Neural cell (in vitro differentiated cells): ENCODE data around the gene TSPAN11. TPM values are rescaled to one million over a fixed set of nuclear protein-coding genes. Genes with fewer than 3 reads are reported as not detected.

Experiments
- H2AFZ ChIP-seq: fragments of 200-600, 300-800 bp; sonication (generic), shearing (Covaris generic); 2 replicates; pipeline ENCODE4 v1.6.0; 2014; ENCODE audit warnings: low read depth, mild to moderate bottlenecking, antibody characterized with exemption, low read length, moderate library complexity
- H3F3A ChIP-seq: fragments of 200-600 bp; shearing (Covaris generic); 2 replicates; pipeline ENCODE4 v1.6.1; 2016; ENCODE audit warnings: mild to moderate bottlenecking, moderate library complexity, mixed read lengths, antibody characterized with exemption, low read length; ENCODE audit not compliant: insufficient read depth, poor library complexity, severe bottlenecking
- H3K27ac ChIP-seq: fragments of 200-600, 300-800 bp; sonication (generic), shearing (Covaris generic); 2 replicates; pipeline ENCODE4 v1.5.1; 2014; ENCODE audit warnings: mild to moderate bottlenecking, low read length, moderate library complexity
- H3K27me3 ChIP-seq: fragments of 300-800, 200-600 bp; sonication (generic), shearing (Covaris generic); 2 replicates; pipeline ENCODE4 v1.6.0; 2014; ENCODE audit warnings: mild to moderate bottlenecking, low read depth, low read length, moderate library complexity; ENCODE audit not compliant: insufficient read depth
- H3K36me3 ChIP-seq: fragments of 300-800, 200-600 bp; sonication (generic), shearing (Covaris generic); 2 replicates; pipeline ENCODE4 v1.5.1; 2014; ENCODE audit warnings: mild to moderate bottlenecking, antibody characterized with exemption, low read length, moderate library complexity; ENCODE audit not compliant: insufficient read depth
- H3K4me2 ChIP-seq: fragments of 300-800, 200-600 bp; sonication (generic), shearing (Covaris generic); 2 replicates; pipeline ENCODE4 v1.6.0; 2014; ENCODE audit warnings: mild to moderate bottlenecking, low read length
- H3K4me3 ChIP-seq: fragments of 300-800, 200-600 bp; sonication (generic), shearing (Covaris generic); 2 replicates; pipeline ENCODE4 v1.5.1; 2014; ENCODE audit warnings: mild to moderate bottlenecking, low read length, moderate library complexity
- H3K79me2 ChIP-seq: fragments of 200-600 bp; shearing (Covaris generic); replicated peaks from 2 replicates; pipeline ENCODE4 v1.6.0; 2014; ENCODE audit warnings: mild to moderate bottlenecking, low read length, moderate library complexity; ENCODE audit not compliant: insufficient read depth
- H3K9ac ChIP-seq: fragments of 300-800, 200-600 bp; sonication (generic), shearing (Covaris generic); 2 replicates; pipeline ENCODE4 v1.6.1; 2016; ENCODE audit warnings: mild to moderate bottlenecking, low read length, mixed read lengths
- H3K9me2 ChIP-seq: fragments of 200-600 bp; shearing (Covaris generic); 2 replicates; pipeline ENCODE4 v1.6.1; 2016; ENCODE audit warnings: mild to moderate bottlenecking, low read length, mixed read lengths; ENCODE audit not compliant: insufficient read depth
- H3K9me3 ChIP-seq: fragments of 200-600, 300-800 bp; sonication (generic), shearing (Covaris generic); 2 replicates; pipeline ENCODE4 v1.6.1; 2016; ENCODE audit warnings: mild to moderate bottlenecking, mixed run types, low read length, moderate library complexity, mixed read lengths
- H4K20me1 ChIP-seq: fragments of 200-600 bp; shearing (Covaris generic); 2 replicates; pipeline ENCODE4 v1.6.1; 2016; ENCODE audit warnings: mild to moderate bottlenecking, mixed run types; ENCODE audit not compliant: insufficient read depth
- EP300 ChIP-seq: fragments of 450-650 bp; conservative IDR thresholded peaks from 2 replicates; pipeline ENCODE4 v1.6.1; 2014; ENCODE audit warnings: antibody characterized with exemption, mild to moderate bottlenecking, moderate library complexity; ENCODE audit not compliant: poor library complexity, severe bottlenecking
- EZH2 ChIP-seq: fragments of 200-600, 300-800 bp; shearing (Covaris generic), sonication (generic); IDR thresholded peaks from 2 replicates; pipeline ENCODE4 v1.6.1; 2014; ENCODE audit warnings: antibody characterized with exemption, low read length, borderline replicate concordance, mild to moderate bottlenecking; ENCODE audit not compliant: insufficient read depth, poor library complexity, severe bottlenecking
- MXI1 ChIP-seq: fragments of 450-650 bp; conservative IDR thresholded peaks from 2 replicates; pipeline ENCODE4 v1.6.1; 2014; ENCODE audit warnings: antibody characterized with exemption, mild to moderate bottlenecking; ENCODE audit not compliant: poor library complexity, severe bottlenecking
- POLR2AphosphoS5 ChIP-seq: IDR thresholded peaks from 2 replicates; pipeline ENCODE4 v1.6.1; 2012
- RAD21 ChIP-seq: fragments of 450-650 bp; conservative IDR thresholded peaks from 2 replicates; pipeline ENCODE4 v1.6.1; 2014; ENCODE audit warnings: antibody characterized with exemption, mild to moderate bottlenecking, moderate library complexity
- SMC3 ChIP-seq: fragments of 450-650 bp; conservative IDR thresholded peaks from 2 replicates; pipeline ENCODE4 v1.6.1; 2014; ENCODE audit warnings: antibody characterized with exemption, mild to moderate bottlenecking, moderate library complexity; ENCODE audit not compliant: poor library complexity
- TAF1 ChIP-seq: IDR thresholded peaks from 2 replicates; pipeline ENCODE4 v1.6.1; 2012; ENCODE audit warnings: low read depth
- polyA plus RNA-seq: library from polyadenylated mRNA; depleted of rRNA; stranded (reverse); fragments of >200 nt; gene quantifications from 2 replicates; pipeline ENCODE4 v1.2.3, GENCODE V29; 2014
- TF ChIP-seq, protein P1 (sequence below): IDR thresholded peaks from 2 replicates; pipeline ENCODE4 v1.6.1; 2012; ENCODE audit warnings: borderline replicate concordance
- TF ChIP-seq, protein P2 (sequence below): fragments of 450-650 bp; IDR thresholded peaks from 2 replicates; pipeline ENCODE4 v1.5.1; 2014; ENCODE audit warnings: antibody characterized with exemption, mild to moderate bottlenecking, moderate library complexity; ENCODE audit not compliant: poor library complexity, severe bottlenecking

The TSPAN11 gene
- polyA plus RNA-seq, 1 donor from 2014 or later, result 5.6 TPM

DNA sequence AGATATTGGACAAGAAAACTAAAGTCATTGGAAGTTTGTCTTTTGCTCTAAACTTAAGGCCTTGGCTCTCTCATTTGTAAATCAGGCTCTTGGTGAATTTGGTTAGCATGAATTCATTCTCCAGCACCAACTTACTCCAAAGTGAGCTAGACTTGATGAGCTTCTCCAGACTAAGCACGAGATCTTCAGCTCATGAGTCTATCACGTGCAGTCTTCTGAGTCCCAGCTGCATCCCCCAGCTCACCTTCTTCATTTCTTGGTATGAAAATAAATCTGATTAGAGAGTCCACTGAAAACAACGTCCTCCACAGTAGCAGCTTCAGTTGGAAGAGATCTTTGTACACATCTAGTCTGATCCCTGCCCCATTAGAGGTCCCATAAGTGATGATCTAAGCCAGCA is 94.6 kb downstream of the TSPAN11 start:
- H3K9me2 ChIP-seq, result no peaks in the 10 kb centered on the region
- H4K20me1 ChIP-seq, result no peaks in the 10 kb centered on the region
- no peak overlapping the region for H3K27ac ChIP-seq
- H3K27me3 ChIP-seq, result no peaks in the 10 kb centered on the region
- H3K4me3 ChIP-seq, result no peak overlapping the region
- H2AFZ ChIP-seq, result no peak overlapping the region
- no peaks in the 10 kb centered on the region for H3K36me3 ChIP-seq
- H3K79me2 ChIP-seq, result no peaks in the 10 kb centered on the region
- TF ChIP-seq, protein P1, sequence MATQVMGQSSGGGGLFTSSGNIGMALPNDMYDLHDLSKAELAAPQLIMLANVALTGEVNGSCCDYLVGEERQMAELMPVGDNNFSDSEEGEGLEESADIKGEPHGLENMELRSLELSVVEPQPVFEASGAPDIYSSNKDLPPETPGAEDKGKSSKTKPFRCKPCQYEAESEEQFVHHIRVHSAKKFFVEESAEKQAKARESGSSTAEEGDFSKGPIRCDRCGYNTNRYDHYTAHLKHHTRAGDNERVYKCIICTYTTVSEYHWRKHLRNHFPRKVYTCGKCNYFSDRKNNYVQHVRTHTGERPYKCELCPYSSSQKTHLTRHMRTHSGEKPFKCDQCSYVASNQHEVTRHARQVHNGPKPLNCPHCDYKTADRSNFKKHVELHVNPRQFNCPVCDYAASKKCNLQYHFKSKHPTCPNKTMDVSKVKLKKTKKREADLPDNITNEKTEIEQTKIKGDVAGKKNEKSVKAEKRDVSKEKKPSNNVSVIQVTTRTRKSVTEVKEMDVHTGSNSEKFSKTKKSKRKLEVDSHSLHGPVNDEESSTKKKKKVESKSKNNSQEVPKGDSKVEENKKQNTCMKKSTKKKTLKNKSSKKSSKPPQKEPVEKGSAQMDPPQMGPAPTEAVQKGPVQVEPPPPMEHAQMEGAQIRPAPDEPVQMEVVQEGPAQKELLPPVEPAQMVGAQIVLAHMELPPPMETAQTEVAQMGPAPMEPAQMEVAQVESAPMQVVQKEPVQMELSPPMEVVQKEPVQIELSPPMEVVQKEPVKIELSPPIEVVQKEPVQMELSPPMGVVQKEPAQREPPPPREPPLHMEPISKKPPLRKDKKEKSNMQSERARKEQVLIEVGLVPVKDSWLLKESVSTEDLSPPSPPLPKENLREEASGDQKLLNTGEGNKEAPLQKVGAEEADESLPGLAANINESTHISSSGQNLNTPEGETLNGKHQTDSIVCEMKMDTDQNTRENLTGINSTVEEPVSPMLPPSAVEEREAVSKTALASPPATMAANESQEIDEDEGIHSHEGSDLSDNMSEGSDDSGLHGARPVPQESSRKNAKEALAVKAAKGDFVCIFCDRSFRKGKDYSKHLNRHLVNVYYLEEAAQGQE, result no peak
- TF ChIP-seq EZH2 (no peak), RAD21 (no peak)
- H3F3A ChIP-seq, result no peaks in the 10 kb centered on the region
- no peak overlapping the region for H3K9ac ChIP-seq
- H3K9me3 ChIP-seq, result no peaks in the 10 kb centered on the region
- no peak overlapping the region for H3K4me2 ChIP-seq

DNA sequence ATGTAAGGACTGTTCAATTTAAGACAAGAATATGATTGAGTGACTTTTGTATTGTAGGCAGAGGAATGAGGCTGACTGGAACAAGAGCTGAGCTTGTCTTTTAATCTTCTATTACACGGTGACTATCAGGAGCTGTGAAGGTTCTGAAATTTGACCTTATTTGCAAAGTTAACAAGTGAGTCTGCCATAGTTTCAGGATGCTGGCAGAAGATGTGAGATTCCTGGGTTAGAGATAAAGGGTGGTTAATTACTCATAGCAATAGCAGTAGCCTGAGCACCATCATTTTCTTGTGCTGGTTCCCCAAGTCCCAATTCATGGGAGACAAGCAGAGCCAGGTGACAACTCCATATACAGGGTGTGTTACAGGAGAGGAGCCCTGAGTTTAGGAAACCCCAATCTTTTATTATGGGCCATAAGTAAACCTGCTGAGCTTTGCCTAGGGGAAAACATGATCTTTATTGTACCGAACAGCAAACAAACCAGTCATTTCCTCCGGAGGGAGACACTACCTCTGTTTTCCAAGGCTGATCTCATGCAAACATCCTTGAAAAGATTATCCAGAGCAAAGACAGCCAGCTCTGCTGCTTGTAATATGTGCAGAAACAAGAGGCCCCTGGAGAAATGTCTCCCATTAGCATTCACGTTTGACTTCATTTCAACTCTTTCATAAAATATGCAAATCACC is 95.4 kb downstream of the TSPAN11 start:
- no peaks in the 10 kb centered on the region for H3K27me3 ChIP-seq
- no peaks in the 10 kb centered on the region for H4K20me1 ChIP-seq
- no peak overlapping the region for H3K27ac ChIP-seq
- no peaks in the 10 kb centered on the region for H3K9me3 ChIP-seq
- H3K36me3 ChIP-seq, result no peaks in the 10 kb centered on the region
- no peaks in the 10 kb centered on the region for H3F3A ChIP-seq
- no peak overlapping the region for H3K4me3 ChIP-seq
- TF ChIP-seq SMC3 (no peak), EZH2 (no peak), POLR2AphosphoS5 (no peak), MXI1 (no peak), TAF1 (no peak), EP300 (no peak), RAD21 (no peak)
- TF ChIP-seq, protein P1, result no peak
- TF ChIP-seq, protein P2, sequence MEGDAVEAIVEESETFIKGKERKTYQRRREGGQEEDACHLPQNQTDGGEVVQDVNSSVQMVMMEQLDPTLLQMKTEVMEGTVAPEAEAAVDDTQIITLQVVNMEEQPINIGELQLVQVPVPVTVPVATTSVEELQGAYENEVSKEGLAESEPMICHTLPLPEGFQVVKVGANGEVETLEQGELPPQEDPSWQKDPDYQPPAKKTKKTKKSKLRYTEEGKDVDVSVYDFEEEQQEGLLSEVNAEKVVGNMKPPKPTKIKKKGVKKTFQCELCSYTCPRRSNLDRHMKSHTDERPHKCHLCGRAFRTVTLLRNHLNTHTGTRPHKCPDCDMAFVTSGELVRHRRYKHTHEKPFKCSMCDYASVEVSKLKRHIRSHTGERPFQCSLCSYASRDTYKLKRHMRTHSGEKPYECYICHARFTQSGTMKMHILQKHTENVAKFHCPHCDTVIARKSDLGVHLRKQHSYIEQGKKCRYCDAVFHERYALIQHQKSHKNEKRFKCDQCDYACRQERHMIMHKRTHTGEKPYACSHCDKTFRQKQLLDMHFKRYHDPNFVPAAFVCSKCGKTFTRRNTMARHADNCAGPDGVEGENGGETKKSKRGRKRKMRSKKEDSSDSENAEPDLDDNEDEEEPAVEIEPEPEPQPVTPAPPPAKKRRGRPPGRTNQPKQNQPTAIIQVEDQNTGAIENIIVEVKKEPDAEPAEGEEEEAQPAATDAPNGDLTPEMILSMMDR, result no peak
- no peak overlapping the region for H3K4me2 ChIP-seq
- no peak overlapping the region for H2AFZ ChIP-seq
- no peak overlapping the region for H3K9ac ChIP-seq
- H3K79me2 ChIP-seq, result no peaks in the 10 kb centered on the region
- H3K9me2 ChIP-seq, result no peaks in the 10 kb centered on the region
